HL-60 (cell line): ENCODE data around the gene C2orf72.

Experiments used
- CTCF ChIP-seq: IDR thresholded peaks from one replicate; pipeline ENCODE4 v1.5.1; 2011; ENCODE audit warnings: low read length, control low read depth, inconsistent platforms; ENCODE audit not compliant: insufficient read depth
- POLR2AphosphoS5 ChIP-seq: IDR thresholded peaks from 2 replicates; pipeline ENCODE4 v1.6.1; 2012; ENCODE audit warnings: low read depth

DNA sequence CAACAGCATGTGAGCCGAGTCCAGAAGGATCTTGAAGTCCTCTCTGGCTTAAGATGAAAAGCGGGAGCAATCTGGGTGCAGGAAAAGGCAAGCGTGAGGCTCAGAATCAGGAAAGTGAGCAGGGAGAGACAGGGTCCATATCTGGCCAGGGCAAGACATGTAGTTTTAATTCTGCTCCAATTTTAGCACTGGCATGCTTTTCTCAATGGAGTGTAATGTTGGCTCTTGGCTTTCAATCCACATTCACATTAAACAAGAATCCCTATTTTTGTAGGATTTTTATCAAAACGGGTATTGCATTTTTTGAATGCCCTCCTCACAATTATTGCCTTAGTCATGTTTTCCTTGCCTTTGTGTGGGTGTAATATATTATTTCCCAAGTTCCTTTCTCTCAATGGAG, 35.4 kb upstream of the C2orf72 start:
- no peak for TF ChIP-seq CTCF
- TF ChIP-seq POLR2AphosphoS5, result no peak
